GM18502 (cell line): ENCODE results near the gene IRS1.

Experiments used
- ATAC-seq: cut with Tn5 transposase; IDR thresholded peaks from one replicate; pipeline ENCODE4 v1.9.1; 2021; ENCODE audit warnings: mild to moderate bottlenecking; ENCODE audit not compliant: unreplicated experiment, poor library complexity

Gene IRS1

GRCh38 chr2:226791487-226792081 lies 8.0 kb downstream of the IRS1 start:
- ATAC-seq = peak; percentile 99

DNA sequence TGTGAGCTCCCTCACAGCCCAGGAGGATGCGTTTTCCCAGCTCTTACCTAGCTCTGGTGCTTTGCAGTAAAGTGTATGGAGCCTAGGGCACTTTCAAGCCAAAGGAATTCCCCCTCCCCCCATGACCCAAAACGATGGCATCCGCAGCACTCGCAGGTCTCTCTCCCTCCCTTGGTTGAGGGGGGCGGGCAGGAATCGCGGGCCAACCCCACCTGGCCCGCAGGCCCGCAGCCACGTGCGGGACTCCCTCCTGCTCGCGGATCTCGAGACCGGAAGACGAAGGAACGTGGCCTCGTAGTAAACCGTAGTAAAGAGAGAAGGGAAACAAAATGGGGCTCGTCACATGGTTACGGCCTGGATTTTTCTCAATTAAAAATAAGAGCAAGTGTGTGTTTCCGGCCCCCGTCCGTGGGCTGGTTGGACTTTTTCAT lies 8.5 kb downstream of the IRS1 start:
- ATAC-seq = peak; percentile 61

- ATAC-seq = no peak
Measured at GRCh38 chr2:226790431-226790830, 9.2 kb downstream of the IRS1 start.

GRCh38 chr2:226790011-226790410 lies 9.6 kb downstream of the IRS1 start:
- no peak for ATAC-seq

DNA sequence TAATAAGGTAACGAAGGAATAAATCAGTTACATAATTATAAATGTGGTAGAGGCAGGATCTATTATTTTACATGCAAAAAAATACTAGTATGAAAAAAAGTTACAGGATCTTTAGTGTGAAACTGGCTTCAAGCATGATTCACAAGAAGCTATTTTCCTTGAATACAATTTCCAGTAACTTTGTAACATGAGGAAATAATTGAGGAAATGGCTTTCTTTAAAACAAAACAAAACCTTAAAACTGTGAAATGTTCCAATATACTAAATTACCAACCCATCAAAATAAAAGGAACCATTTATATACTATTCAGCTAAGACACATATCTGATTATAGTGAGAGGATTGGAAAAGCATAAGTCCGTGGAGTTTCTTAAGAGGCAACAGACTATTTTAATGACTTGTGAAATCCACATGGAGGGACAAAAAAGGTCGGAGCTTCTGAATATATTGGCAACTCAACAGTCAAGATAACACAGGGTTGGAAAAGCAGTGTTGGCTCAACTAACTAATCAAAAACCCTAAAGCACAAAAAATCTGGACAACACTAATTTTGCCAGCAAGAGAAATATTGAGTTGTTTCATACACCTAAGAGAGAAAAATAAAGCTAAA lies 10.6 kb downstream of the IRS1 start:
- ATAC-seq = no peak

DNA sequence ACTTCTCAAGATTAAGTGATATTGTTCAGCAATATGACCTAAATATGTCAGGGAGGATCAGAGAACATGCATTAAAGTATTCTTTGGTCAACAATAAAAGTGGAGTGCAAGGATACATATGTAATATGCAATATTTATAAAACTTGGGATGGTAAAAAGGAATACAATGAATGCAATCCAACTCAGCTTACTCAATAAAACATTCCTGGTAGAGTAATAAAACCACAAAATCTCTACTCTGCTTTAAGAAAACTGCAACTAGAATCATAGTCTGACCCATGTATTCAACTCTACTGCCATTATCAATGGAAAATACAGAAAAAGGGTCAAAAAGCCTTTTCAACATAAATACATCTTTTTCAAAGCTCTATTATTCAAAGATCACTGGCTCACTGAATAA lies 11.6 kb downstream of the IRS1 start:
- ATAC-seq = no peak

- ATAC-seq = no peak
Measured at GRCh38 chr2:226783885-226784284, 15.7 kb downstream of the IRS1 start.

DNA sequence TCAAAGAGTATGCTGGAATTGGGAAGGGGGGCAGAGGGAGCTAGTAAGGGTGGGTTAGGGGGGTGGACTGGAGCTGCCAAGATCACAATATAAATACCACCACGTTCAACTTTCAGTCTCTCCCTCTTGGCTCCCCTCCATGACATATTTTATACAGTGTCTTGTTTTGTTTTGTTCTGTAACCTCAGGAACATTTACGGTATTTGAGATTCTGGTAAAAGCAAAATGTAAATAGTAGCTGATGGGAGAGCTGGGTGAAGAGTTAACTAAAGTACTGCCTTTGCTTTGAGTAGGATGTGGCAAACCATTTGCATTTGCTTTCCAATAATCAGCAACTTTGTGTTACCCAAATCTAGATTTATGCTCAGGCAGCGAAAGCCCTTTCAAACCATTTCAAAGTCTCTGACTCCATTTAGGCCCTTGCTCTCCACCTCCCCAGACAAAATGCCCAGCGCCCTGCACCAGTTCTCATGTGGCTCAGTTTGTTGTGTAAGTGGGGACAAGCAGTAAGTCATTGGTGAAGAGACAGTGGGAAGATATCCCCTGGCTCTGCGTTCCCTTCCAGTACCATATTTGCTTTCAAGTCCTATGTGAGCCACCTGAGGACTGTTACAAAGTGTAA lies 17.4 kb downstream of the IRS1 start:
- ATAC-seq = no peak

GRCh38 chr2:226780431-226780830 lies 19.2 kb downstream of the IRS1 start:
- no peak for ATAC-seq

- ATAC-seq = no peak
Measured at GRCh38 chr2:226777611-226778010, 22.0 kb downstream of the IRS1 start.

- ATAC-seq = no peak
Measured at GRCh38 chr2:226776104-226776503, 23.5 kb downstream of the IRS1 start.

GRCh38 chr2:226775032-226775509 lies 24.5 kb downstream of the IRS1 start:
- no peak for ATAC-seq

- peak; percentile 21 for ATAC-seq
Measured at GRCh38 chr2:226773291-226773690, 26.3 kb downstream of the IRS1 start.

- ATAC-seq = peak; percentile 98
Measured at GRCh38 chr2:226772389-226773179, 27.0 kb downstream of the IRS1 start.

GRCh38 chr2:226771067-226771466 lies 28.6 kb downstream of the IRS1 start:
- no peak for ATAC-seq

DNA sequence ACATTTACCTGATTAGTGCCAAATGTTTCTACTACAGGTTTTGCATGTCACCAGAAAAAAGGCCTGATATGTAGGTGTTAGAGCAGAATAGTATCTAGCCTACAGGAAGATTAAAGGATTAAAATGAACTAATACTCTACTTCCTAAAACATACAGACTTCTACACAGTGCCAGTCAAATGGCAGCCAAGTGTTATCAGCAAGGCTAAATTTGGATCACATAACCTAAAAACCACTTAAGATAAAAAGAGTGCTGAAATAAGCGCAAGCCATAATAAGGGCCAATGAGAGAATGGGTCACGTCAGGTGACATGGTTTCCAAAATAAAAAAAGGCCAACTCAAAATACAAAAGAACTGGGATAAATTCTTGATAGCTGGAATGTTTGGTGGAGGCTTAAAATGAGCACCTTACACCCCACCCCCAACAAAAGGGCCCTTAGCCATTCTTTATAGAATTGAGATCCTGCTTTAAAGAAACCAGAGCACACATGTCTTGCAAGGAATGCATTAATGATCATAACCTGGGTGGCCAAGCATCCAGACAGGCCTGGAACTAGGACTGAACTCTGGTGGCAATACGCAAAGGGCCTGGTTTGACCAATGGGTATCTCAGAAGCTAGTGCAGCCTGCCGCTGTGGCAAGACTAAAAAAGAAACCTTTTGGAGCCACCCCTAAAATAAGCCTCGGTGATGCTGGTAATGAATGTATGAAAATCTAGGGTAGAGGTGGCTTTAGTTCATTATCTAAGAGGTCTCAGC lies 32.4 kb downstream of the IRS1 start:
- no peak for ATAC-seq

- ATAC-seq = no peak
Measured at GRCh38 chr2:226766352-226767055, 33.1 kb downstream of the IRS1 start.

DNA sequence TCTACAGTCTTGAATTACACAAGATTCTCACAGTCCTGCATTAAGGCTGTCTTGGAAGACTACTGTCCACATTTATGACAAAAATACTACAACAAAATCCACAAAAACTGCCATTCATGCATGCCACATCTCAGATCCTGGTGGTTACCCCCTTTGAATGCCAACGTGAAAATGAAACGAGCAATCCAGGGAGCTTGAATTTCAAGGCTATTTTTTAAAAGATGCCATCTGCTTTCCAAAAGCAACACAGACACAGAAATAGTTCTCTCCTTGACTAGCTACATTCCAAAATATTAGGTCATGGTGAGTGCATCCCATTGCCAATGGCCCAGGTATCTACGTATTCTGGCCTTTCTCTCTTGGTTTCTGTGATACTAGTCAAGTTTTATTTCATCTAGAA lies 36.3 kb downstream of the IRS1 start:
- ATAC-seq = no peak

DNA sequence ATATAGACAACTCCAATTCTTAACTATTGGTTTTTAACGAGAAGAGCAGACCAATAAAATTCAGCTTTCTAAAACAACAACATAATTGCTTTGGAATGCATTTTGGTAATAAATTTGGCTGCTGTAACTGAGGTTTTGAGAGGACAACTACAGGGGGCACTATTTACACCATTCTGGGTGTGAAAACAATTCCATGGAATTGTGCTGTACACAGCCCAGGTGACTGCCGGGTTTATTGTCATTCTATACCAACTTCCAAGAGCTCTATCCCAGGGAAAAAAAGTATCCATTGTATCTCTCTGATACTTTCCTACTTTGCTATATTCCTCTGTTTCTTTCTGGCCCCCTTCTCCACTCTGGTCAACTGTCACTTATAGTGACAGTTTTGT lies 38.4 kb downstream of the IRS1 start:
- no peak for ATAC-seq
